ENCODE results near the gene MED15.

DNA sequence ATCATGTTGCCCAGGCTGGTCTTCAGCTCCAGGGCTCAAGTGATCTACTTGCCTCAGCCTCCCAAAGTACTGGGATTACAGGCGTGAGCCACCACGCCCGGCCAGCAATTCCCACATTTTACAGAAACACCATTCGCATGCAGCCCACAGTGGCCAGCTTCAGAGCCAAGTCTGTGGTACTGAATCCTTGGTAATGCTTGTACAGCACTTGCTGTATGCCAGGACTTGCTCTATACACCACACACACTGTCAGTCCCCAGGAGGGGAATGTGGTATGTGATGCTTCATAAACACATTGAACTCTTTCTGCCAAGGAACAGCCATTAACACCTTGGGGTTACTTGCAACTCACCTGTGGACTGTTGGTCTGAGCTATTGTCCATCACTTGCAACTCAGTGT is 119.4 kb downstream of the MED15 start:
- TF ChIP-seq, protein P1, sequence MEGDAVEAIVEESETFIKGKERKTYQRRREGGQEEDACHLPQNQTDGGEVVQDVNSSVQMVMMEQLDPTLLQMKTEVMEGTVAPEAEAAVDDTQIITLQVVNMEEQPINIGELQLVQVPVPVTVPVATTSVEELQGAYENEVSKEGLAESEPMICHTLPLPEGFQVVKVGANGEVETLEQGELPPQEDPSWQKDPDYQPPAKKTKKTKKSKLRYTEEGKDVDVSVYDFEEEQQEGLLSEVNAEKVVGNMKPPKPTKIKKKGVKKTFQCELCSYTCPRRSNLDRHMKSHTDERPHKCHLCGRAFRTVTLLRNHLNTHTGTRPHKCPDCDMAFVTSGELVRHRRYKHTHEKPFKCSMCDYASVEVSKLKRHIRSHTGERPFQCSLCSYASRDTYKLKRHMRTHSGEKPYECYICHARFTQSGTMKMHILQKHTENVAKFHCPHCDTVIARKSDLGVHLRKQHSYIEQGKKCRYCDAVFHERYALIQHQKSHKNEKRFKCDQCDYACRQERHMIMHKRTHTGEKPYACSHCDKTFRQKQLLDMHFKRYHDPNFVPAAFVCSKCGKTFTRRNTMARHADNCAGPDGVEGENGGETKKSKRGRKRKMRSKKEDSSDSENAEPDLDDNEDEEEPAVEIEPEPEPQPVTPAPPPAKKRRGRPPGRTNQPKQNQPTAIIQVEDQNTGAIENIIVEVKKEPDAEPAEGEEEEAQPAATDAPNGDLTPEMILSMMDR (IDR thresholded peaks at IDR 0.05), result no peak
- no peak for TF ChIP-seq POLR2A (IDR thresholded peaks at IDR 0.05)
